Kidney epithelial cell (primary cell): ENCODE data around the gene FEM1A. TPM values are rescaled to one million over a fixed set of nuclear protein-coding genes. Genes with fewer than 3 reads are reported as not detected.

Source experiments
- DNase-seq: peaks from one replicate; pipeline ENCODE4 v3.0.0-alpha.2; 2010; ENCODE audit warnings: low read depth
- H3K27me3 ChIP-seq: 2 replicates; pipeline ENCODE4 v1.6.0; 2011; ENCODE audit warnings: low read length; ENCODE audit not compliant: control insufficient read depth, insufficient read depth
- H3K36me3 ChIP-seq: 2 replicates; pipeline ENCODE4 v1.5.1; 2011; ENCODE audit warnings: low read length; ENCODE audit not compliant: control insufficient read depth, insufficient read depth
- H3K4me3 ChIP-seq: 2 replicates; pipeline ENCODE4 v1.5.1; 2011; ENCODE audit warnings: low read depth, mild to moderate bottlenecking, control low read depth, low read length
- CTCF ChIP-seq: IDR thresholded peaks from 2 replicates; pipeline ENCODE4 v1.5.1; 2011; ENCODE audit warnings: mild to moderate bottlenecking, moderate library complexity, low read length, control low read depth, inconsistent platforms; ENCODE audit not compliant: insufficient read depth, poor library complexity, severe bottlenecking
- total RNA-seq: library from RNA; depleted of rRNA; stranded (reverse); fragments of >200 nt; gene quantifications from 2 replicates; pipeline ENCODE4 v1.2.3, GENCODE V29; 2015

Gene FEM1A
- total RNA-seq, 1 donor from 2014 or later: 21.0 TPM

- Histone ChIP-seq H3K27me3 (peaks cover 5% of the 10 kb centered on the region), H3K36me3 (no peaks in the 10 kb centered on the region), H3K4me3 (no peak overlapping the region)
- peak; percentile 38 for DNase-seq
- TF ChIP-seq CTCF: no peak
These were observed 22.4 kb upstream of the FEM1A start for GRCh38 chr19:4768934-4769777.

- H3K36me3 ChIP-seq: no peaks in the 10 kb centered on the region
- DNase-seq: no peak
- TF ChIP-seq CTCF: no peak
- peaks cover 5% of the 10 kb centered on the region for H3K27me3 ChIP-seq
- H3K4me3 ChIP-seq: no peak overlapping the region
These were observed 19.0 kb upstream of the FEM1A start for GRCh38 chr19:4772566-4772965.

GRCh38 chr19:4773047-4773640 lies 18.4 kb upstream of the FEM1A start:
- no peak for TF ChIP-seq CTCF
- Histone ChIP-seq H3K36me3 (no peaks in the 10 kb centered on the region), H3K4me3 (no peak overlapping the region), H3K27me3 (peaks cover 5% of the 10 kb centered on the region)
- DNase-seq: no peak

- TF ChIP-seq CTCF: no peak
- no peaks in the 10 kb centered on the region for H3K36me3 ChIP-seq
- H3K27me3 ChIP-seq: peaks cover 5% of the 10 kb centered on the region
- no peak overlapping the region for H3K4me3 ChIP-seq
- no peak for DNase-seq
These were observed 17.4 kb upstream of the FEM1A start for GRCh38 chr19:4774136-4774535.

GRCh38 chr19:4775627-4776152 lies 15.8 kb upstream of the FEM1A start:
- Histone ChIP-seq H3K27me3 (peaks cover 5% of the 10 kb centered on the region), H3K36me3 (no peaks in the 10 kb centered on the region), H3K4me3 (no peak overlapping the region)
- DNase-seq: no peak
- TF ChIP-seq CTCF: no peak
